ENCODE results near the gene B2M. TPM values are rescaled to one million over a fixed set of nuclear protein-coding genes. Genes with fewer than 3 reads are reported as not detected.
A peak's percentile ranks its signal among the peaks of the same experiment; 100 is the strongest.

The B2M gene
- total RNA-seq, 1 donor from 2014 or later = 808 TPM

DNA sequence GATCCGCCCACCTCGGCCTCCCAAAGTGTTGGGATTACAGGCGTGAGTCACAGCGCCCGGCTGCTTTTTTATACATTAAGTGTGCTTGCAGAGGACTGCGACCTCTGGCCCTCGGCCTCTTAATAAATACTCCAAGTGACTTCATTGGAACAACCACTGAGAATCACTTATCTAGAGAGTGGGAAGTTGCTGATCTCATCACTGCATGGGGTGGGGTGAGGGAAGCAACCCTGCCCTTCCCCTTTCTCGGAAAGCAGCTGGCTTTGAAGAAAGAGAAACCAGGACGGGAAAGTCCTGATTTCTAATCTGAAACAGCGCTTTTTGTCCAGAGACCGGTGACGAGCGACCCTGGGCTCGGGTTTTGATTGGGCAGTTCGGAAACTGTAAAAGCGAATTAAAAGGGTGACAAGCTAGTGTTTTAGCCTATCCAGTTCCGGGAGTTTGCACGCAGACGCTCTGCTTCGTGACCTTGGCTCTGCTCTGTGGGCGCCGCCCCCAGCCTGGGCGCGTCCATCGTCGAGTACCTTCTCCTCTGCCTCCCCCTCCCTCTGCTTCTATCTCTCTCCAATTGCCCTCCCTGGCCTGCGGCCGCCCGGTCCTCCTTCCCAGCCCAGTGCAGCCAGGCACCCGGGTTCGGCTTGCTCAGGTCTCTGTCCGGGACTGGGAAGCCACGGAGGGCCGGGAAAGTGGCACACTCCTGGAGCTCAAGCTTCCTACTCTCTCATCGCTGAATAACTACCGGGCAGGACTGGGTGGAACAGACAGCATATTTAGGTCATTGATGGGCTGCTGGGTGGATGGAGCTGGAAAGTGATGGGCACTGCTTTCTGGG is 17.5 kb downstream of the B2M start:
- TF ChIP-seq, protein P1, sequence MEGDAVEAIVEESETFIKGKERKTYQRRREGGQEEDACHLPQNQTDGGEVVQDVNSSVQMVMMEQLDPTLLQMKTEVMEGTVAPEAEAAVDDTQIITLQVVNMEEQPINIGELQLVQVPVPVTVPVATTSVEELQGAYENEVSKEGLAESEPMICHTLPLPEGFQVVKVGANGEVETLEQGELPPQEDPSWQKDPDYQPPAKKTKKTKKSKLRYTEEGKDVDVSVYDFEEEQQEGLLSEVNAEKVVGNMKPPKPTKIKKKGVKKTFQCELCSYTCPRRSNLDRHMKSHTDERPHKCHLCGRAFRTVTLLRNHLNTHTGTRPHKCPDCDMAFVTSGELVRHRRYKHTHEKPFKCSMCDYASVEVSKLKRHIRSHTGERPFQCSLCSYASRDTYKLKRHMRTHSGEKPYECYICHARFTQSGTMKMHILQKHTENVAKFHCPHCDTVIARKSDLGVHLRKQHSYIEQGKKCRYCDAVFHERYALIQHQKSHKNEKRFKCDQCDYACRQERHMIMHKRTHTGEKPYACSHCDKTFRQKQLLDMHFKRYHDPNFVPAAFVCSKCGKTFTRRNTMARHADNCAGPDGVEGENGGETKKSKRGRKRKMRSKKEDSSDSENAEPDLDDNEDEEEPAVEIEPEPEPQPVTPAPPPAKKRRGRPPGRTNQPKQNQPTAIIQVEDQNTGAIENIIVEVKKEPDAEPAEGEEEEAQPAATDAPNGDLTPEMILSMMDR (IDR thresholded peaks at IDR 0.05; ENCODE audit: insufficient read depth, low read length, severe bottlenecking) = no peak
- Histone ChIP-seq H3K4me3 (ENCODE audit: low read depth, low read length) (peak overlapping the region; percentile 57), H3K36me3 (ENCODE audit: control insufficient read depth, insufficient read depth, low read length) (no peaks in the 10 kb centered on the region), H3K27me3 (ENCODE audit: control insufficient read depth, insufficient read depth, low read length) (no peaks in the 10 kb centered on the region)
- DNase-seq (ENCODE audit: low read depth) = peak; percentile 96
- no peak for FAIRE-seq

DNA sequence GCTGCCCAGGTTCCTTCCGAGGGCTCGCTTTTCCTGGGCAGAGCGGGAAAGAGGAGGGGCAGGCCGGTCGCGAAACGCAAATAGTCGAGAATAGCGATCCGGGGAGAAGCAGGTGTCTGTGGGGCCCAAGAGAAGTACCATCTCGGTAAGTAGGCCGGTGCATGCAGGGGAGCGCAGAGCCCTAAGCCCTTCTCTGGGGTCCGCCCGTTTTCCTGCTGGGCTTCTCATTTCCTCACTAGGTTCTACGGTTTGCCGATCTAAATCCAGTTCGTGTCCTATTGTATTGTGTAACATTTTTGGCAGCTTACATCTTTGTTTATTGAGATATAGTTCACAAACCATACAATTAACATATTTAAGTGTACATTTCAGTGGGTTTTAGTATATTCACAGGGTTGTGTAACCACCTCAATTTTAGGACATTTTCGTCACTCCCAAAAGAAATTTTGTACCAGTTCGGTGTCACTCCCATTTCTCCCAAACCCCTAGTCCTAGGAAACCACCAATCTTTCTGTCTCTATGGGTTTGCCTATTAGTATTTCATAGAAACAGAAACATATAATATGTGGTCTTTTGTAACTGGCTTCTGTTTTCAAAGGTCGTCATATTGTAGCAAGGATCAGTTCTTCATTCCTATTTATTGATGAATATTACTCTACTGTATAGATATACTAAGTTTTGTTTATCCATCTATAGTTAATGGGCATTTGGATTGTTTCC is 18.3 kb downstream of the B2M start:
- TF ChIP-seq, protein P1 (IDR thresholded peaks at IDR 0.05; ENCODE audit: insufficient read depth, low read length, severe bottlenecking) = no peak
- DNase-seq (ENCODE audit: low read depth) = no peak
- no peaks in the 10 kb centered on the region for H3K36me3 ChIP-seq (ENCODE audit: control insufficient read depth, insufficient read depth, low read length)
- H3K27me3 ChIP-seq (ENCODE audit: control insufficient read depth, insufficient read depth, low read length) = no peaks in the 10 kb centered on the region
- H3K4me3 ChIP-seq (ENCODE audit: low read depth, low read length) = peak overlapping the region; percentile 57
- no peak for FAIRE-seq

DNA sequence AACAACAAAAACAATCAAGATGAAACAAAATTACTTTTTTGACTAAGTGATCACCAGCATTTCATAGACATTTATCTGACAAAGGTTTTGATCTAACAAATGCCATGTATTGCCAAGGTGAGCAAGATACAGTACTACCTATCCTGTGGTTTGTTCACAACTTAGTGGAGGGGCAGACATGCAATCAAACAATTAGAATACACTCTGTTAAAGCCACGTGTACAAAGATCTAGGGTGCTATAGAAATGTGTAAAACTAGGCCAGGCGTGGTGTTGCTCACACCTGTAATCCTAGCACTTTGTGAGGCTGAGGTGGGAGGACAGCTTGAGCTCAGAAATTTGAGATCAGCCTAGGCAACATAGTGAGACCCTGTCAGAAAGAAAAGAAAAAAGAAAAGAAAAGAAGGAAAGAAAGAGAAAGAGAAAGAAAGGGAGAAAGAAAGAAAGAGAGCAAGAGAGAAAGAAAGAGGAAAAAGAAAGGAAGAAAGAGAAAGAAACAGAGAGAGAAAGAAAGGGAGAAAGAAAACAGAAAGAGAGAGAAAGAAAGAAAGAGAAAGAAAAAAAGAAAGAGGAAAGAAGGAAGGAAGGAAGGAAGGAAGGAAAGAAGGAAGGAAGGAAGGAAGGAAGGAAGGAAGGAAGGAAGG is 23.6 kb downstream of the B2M start:
- H3K27me3 ChIP-seq (ENCODE audit: control insufficient read depth, insufficient read depth, low read length) = no peaks in the 10 kb centered on the region
- TF ChIP-seq, protein P1 (IDR thresholded peaks at IDR 0.05; ENCODE audit: insufficient read depth, low read length, severe bottlenecking) = no peak
- FAIRE-seq (no peak), DNase-seq (ENCODE audit: low read depth) (no peak)
- no peaks in the 10 kb centered on the region for H3K36me3 ChIP-seq (ENCODE audit: control insufficient read depth, insufficient read depth, low read length)
- no peak overlapping the region for H3K4me3 ChIP-seq (ENCODE audit: low read depth, low read length)

DNA sequence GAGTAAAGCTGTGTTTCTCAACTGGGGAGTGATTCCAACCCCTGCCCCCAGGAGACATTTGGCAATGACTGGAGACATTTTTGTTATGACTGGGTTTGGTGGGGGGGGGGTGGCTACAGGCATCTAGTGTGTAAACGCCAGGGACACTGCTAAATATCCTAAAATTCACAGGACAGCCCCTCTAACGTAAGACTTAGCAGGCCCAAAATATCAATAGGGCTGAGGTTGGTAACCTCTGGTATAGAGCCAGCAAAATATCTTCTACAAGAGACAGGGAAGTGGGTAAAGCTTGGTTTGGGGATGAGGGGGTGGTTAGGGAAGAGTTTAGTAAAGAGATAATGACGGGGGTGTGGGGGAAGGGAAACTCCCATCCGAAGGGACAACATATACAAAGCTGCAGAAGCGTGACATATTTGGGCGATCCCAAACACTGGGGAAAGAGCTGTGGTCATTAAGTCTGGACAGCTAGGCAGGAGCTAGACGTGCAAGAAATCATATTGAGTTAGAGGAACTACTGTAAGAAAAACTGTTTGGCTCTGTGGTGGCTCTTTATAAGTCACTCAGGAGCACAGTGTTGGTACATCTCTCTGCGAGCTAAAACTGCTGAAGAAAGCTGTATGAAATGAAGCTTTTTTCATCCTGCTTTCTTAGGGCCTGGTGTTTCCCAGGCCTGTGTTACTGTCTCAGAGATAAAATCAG is 24.3 kb downstream of the B2M start:
- TF ChIP-seq, protein P1 (IDR thresholded peaks at IDR 0.05; ENCODE audit: insufficient read depth, low read length, severe bottlenecking) = no peak
- Histone ChIP-seq H3K36me3 (ENCODE audit: control insufficient read depth, insufficient read depth, low read length) (no peaks in the 10 kb centered on the region), H3K27me3 (ENCODE audit: control insufficient read depth, insufficient read depth, low read length) (no peaks in the 10 kb centered on the region), H3K4me3 (ENCODE audit: low read depth, low read length) (no peak overlapping the region)
- no peak for FAIRE-seq
- no peak for DNase-seq (ENCODE audit: low read depth)

DNA sequence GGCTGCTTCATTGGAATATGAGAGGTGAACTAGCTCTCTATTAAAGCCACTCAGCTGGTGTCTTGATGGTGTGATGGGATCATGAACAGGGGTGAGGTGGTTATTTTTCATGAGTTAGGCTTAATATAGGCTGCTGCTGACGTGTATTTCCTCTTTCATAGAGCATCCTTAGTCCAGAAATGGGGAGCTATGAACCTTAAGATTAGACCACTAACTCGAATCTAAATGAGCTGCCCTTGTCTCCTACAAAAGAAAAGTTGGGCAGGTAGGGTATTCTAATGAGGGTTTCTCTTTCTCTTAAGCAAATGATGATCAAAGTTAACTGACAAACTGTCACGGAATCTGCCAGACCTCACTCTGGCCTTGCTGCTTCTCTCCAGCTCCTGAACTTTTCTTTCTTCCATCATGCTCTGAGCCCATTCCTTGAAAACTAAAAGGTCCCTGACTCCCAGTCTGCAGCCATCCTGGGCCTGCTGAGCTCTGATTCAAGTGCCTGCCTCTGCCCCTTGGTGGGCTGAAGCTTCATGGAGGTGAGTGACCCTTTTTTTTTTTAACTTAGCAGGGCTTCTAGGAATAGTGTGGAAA is 25.0 kb downstream of the B2M start, which contains the start of gene TRIM69:
Gene TRIM69, plus strand, starts transcription at position 348 of the 585 bp plus-strand sequence. Its CDS starts 177 bp downstream, at position 525.
- H3K36me3 ChIP-seq (ENCODE audit: control insufficient read depth, insufficient read depth, low read length) = no peaks in the 10 kb centered on the region
- no peak within 1 kb of the TSS for H3K4me3 ChIP-seq (ENCODE audit: low read depth, low read length)
- no peak for DNase-seq (ENCODE audit: low read depth)
- TF ChIP-seq, protein P1 (IDR thresholded peaks at IDR 0.05; ENCODE audit: insufficient read depth, low read length, severe bottlenecking) = no peak
- H3K27me3 ChIP-seq (ENCODE audit: control insufficient read depth, insufficient read depth, low read length) = no peaks in the 10 kb centered on the region
- no peak for FAIRE-seq
